Stimulated activated memory B cell treated with anti-CD40 and anti-IgM and Interleukin-4, amounts not matched to agents 10 μg/mL and 1 μg/mL and 100 μg/mL, for 72 hours (primary cell): Measurements from ENCODE around the gene GMDS.
A peak's percentile ranks its signal among the peaks of the same experiment; 100 is the strongest.

ENCODE experiments used
- ATAC-seq: fragments of 150-1000 bp; cut with Tn5 transposase; 2 replicates; pipeline ENCODE4 v1.10.0; 2021
- H3K27ac Mint-ChIP-seq: one replicate; pipeline ENCODE4 v1.8.0; 2022; ENCODE audit warnings: mild to moderate bottlenecking, mixed read lengths
- H3K27me3 Mint-ChIP-seq: one replicate; pipeline ENCODE4 v1.8.0; 2022; ENCODE audit warnings: mixed read lengths
- H3K36me3 Mint-ChIP-seq: one replicate; pipeline ENCODE4 v1.8.0; 2022; ENCODE audit warnings: mixed read lengths
- H3K4me1 Mint-ChIP-seq: one replicate; pipeline ENCODE4 v1.8.0; 2022; ENCODE audit warnings: mixed read lengths
- H3K4me3 Mint-ChIP-seq: one replicate; pipeline ENCODE4 v1.8.0; 2022; ENCODE audit warnings: mild to moderate bottlenecking, moderate library complexity, mixed read lengths
- H3K9me3 Mint-ChIP-seq: one replicate; pipeline ENCODE4 v1.8.0; 2022; ENCODE audit warnings: mixed read lengths

GMDS gene

DNA sequence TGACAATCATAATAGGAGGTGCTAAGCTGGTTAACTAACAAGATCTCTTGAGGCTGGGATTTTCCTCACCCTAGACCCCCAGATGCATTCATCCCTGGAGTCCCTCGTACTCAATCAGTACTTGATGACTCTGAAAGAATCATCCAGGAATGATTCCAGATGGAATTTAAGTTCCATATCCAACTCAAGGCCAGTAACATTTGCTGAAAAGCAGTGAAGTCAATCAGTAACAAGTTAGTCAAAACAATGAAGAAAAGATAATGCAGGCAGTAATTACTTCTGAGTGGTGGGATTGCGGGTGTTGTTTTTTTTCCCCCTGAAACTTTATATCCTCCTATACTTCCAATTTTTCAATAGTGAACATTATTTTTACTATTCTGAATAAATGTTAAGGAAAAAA is 18.6 kb downstream of the GMDS start:
- Mint-ChIP-seq H3K4me1 (peaks cover 45% of the 10 kb centered on the region), H3K27me3 (no peaks in the 10 kb centered on the region), H3K36me3 (no peaks in the 10 kb centered on the region), H3K27ac (no peak overlapping the region), H3K4me3 (no peak overlapping the region), H3K9me3 (no peaks in the 10 kb centered on the region)
- no peak for ATAC-seq

DNA sequence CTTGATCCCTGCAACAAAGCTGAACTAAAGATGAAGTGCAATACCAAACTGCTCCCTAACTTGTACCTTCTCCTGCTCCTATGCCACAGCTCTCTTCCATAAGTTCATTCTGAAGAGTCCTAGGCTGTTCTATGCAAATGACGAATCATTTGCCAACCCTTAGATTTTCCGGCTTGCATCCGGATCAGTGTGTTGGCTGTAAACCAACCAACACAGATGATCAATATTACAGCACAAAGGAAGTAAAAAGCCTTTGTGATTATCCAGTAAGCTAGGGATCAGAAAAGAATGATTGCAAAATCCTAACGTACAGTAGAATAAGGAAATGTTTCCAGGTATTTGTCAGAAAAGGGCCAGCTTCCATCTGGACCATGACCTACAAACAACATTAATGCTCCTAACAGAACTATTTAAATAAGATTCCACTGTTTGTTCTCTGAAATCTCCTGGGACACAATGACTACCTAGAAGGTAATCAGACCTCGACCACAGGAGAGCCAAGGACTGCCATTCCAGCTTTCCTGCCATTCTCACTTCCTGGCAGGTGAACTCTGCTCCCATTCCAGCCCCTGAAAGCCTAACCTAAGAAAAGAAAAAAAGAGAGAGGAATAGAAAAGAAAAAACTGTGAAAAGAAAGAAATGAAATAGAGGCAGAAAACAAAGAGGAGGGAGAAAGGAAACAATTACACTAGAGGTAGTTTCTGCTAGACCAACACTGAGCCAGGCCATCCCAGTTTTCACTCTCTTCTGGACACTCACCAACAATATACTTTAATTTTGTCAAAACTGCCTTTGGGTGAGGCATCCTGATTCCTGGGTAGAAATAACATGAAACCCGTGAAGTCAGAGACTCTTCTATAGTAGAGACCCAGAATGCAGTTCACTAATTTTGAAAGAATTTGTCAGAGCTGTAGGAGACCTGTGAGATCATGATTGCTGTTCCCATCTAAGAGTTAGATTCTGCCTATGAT is 19.7 kb downstream of the GMDS start:
- Mint-ChIP-seq H3K9me3 (no peaks in the 10 kb centered on the region), H3K36me3 (no peaks in the 10 kb centered on the region), H3K4me1 (peaks cover 42% of the 10 kb centered on the region), H3K4me3 (no peak overlapping the region), H3K27me3 (no peaks in the 10 kb centered on the region), H3K27ac (no peak overlapping the region)
- ATAC-seq = no peak

DNA sequence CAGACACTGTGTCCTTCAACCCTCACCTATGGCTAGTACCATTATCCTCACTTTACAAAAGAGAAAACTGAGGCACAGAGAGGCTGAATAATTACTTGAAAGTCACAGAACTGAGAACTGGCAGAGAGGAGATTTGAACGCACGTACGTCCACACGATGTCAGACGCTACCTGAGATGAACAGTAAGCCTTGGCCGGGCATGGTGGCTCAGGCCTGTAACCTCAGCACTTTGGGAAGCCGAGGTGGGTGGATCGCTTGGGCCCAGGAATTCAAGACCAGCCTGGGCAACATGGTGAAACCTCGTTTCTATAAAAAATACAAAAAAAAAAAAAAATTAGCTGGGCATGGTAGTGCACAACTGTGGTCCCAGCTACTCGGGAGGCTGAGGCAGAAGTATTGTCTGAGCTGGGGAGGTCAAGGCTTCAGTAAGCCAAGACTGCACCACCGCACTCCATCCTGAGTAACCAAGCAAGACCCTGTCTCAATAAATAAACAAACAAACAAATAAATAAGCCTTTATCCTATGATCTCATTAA is 20.5 kb downstream of the GMDS start:
- H3K36me3 Mint-ChIP-seq = no peaks in the 10 kb centered on the region
- peaks cover 34% of the 10 kb centered on the region for H3K4me1 Mint-ChIP-seq
- no peaks in the 10 kb centered on the region for H3K27me3 Mint-ChIP-seq
- no peaks in the 10 kb centered on the region for H3K9me3 Mint-ChIP-seq
- no peak overlapping the region for H3K27ac Mint-ChIP-seq
- no peak for ATAC-seq
- H3K4me3 Mint-ChIP-seq = no peak overlapping the region

DNA sequence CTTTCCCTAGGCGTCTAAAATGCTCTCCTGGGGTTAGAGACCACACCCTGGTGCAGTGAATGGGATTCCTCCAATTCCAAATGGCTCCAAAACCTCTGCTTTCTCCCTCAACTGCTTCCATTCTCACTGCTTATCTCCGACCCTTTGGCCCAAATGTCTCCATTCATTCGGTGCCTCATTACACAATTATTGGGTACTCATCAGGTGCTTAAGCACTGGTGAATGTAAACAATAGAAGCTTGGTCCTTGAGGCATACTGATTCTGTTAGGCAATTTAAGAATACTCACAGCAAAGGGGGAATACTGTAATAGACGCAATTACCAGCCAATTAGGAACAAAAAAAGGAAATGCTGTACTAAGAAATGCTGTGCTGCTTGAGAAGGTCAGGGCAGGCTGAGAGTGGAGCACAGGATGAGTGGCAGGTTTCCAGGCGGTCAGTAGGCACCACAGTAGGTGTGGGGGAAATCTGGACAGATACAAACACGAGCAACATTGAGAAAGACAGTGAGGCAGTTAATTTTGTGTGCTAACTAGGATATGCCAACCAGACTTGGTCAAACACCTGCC is 23.0 kb downstream of the GMDS start:
- peaks cover 29% of the 10 kb centered on the region for H3K4me1 Mint-ChIP-seq
- peak overlapping the region; percentile 80 for H3K4me3 Mint-ChIP-seq
- no peaks in the 10 kb centered on the region for H3K9me3 Mint-ChIP-seq
- no peaks in the 10 kb centered on the region for H3K36me3 Mint-ChIP-seq
- no peaks in the 10 kb centered on the region for H3K27me3 Mint-ChIP-seq
- ATAC-seq = no peak
- peak overlapping the region; percentile 84 for H3K27ac Mint-ChIP-seq

DNA sequence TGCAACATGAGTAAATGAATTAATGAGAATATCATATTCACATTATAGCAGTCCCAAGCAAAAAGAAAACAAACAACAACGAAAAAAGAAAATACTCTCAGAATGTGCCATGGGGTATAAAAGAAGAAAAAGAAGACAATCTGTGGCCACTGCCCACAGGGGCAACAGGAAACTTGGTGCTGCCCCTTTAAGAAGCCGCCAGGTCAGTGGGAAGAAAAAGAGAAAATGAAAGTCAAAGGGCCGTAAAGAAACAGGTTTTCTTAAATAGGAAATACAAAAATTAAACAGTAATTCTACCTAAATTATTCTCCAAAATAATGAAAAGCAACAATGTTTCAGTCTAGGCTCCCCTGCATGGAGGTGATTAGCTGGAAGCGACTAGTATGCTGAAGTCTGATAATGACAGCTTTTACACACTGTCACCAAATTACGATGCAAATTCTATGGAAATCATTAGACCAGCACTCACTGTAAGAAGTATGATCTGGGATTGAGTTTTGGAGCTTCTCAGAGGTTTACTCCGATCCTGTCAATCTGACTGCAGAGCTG is 23.6 kb downstream of the GMDS start:
- Mint-ChIP-seq H3K9me3 (no peaks in the 10 kb centered on the region), H3K36me3 (no peaks in the 10 kb centered on the region), H3K27me3 (no peaks in the 10 kb centered on the region), H3K4me3 (peak overlapping the region; percentile 80), H3K27ac (peak overlapping the region; percentile 84), H3K4me1 (peaks cover 26% of the 10 kb centered on the region)
- peak; percentile 16 for ATAC-seq

DNA sequence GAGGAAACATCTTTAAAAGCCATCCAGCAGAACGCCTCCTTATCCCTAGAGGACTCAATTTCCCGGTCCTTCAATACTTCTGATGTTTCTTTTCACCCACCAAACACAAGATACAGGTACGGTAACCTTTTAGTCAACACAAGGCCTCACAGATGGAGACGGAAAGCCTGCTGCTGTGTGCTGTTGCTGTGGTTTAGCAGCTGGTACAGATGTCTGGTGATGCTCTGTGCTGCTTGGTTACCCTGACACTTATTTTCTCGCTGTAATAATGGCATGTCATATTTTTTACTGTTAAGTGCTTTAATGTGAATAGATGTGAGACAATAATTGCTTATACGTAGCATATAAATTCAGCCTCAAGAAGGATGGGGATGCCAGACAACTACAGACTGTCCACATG is 25.3 kb downstream of the GMDS start:
- Mint-ChIP-seq H3K27ac (no peak overlapping the region), H3K4me1 (peaks cover 26% of the 10 kb centered on the region), H3K27me3 (no peaks in the 10 kb centered on the region), H3K4me3 (no peak overlapping the region), H3K36me3 (peaks cover 1% of the 10 kb centered on the region), H3K9me3 (no peaks in the 10 kb centered on the region)
- no peak for ATAC-seq

DNA sequence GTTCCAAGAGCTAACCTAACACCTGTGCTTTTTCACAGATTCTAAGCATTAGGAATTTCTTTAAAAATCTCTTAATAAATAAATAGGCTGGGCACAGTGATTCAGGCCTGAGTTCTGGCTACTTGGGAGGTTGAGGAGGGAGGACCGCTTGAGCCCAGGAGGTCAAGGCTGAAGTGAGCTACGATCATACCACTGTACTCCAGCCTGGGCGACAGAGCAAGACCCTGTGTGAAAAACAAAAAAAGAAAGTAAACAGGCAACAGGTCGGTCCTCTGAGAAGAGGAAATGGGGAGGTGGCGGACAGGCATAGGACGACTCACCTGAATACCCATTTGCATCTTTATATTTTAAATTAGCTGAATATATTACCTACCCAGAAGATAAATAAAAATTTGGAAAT is 26.5 kb downstream of the GMDS start:
- Mint-ChIP-seq H3K4me3 (no peak overlapping the region), H3K4me1 (peaks cover 25% of the 10 kb centered on the region), H3K27me3 (no peaks in the 10 kb centered on the region), H3K36me3 (peaks cover 6% of the 10 kb centered on the region), H3K27ac (no peak overlapping the region), H3K9me3 (no peaks in the 10 kb centered on the region)
- no peak for ATAC-seq

DNA sequence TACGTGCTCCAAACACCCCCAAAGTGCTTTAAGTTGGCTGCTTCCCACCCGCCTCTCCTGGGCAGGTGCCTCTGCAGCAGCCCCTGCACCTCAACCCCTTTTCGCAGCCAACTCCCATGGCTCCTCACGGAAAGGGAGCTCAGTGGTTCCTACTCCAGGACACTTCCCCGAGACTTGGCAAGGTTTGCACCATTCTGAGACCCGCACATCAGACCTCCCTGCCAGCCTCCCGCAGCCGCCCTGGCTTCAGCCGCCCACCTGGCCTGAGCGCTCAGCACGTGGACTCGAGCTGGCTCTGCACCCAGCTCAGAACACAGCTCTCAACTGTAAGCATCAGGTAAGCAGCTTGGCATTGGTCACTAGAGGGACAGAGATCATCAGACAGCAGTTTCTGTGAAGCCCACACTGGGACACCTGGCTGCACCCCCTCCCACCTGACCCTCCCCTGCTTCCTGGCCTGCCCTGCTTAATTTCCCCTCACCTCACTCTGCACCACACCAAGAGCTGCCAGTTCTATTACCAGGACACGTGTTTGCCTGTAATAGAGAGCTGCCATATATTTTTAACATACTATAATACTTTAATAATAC is 28.5 kb downstream of the GMDS start:
- H3K4me1 Mint-ChIP-seq = peaks cover 6% of the 10 kb centered on the region

DNA sequence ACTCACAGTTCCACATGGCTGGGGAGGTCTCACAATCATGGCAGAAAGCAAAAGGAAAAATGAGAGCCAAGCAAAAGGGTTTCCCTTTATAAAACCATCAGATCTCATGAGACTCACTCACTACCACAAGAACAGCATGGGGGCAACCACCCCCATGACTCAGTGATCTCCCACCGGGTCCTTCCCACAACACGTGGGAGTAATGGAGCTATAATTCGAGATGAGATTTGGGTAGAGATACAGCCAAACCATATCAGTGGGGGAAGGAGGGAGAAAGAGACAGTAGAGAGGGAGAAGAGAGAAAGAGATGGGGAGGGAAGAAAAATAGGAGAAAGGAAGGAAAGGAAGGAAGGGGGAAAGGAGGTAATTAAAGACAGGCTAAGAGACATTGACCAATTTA is 30.1 kb downstream of the GMDS start:
- Mint-ChIP-seq H3K4me1 (no peaks in the 10 kb centered on the region), H3K9me3 (no peaks in the 10 kb centered on the region), H3K36me3 (peaks cover 6% of the 10 kb centered on the region), H3K27ac (no peak overlapping the region), H3K4me3 (no peak overlapping the region), H3K27me3 (no peaks in the 10 kb centered on the region)
- ATAC-seq = no peak

More for the DNA sequence above, 28.5 kb downstream of the GMDS start:
- H3K9me3 Mint-ChIP-seq = no peaks in the 10 kb centered on the region
- peaks cover 6% of the 10 kb centered on the region for H3K36me3 Mint-ChIP-seq
- no peak for ATAC-seq
- no peaks in the 10 kb centered on the region for H3K27me3 Mint-ChIP-seq
- no peak overlapping the region for H3K4me3 Mint-ChIP-seq
- no peak overlapping the region for H3K27ac Mint-ChIP-seq

DNA sequence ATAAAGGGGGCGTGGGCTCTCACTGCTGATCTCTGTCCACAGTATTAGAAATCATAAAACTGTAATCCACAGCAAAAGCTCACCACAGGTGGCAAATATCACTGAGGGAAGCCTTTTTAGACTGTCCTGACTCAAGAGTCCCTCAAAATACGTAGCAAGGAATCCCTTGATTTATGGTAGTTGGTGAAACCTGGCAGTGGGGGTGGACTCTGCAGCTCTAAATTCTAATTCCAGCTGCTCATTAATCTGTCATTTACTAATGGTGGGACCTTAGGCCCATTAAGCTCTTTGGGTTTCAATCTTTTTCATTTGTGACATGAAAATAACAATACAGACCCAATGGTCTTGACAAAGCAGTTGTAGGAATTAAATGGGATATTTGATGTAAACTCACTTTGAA is 32.3 kb downstream of the GMDS start:
- Mint-ChIP-seq H3K9me3 (no peaks in the 10 kb centered on the region), H3K4me1 (no peaks in the 10 kb centered on the region), H3K36me3 (peaks cover 6% of the 10 kb centered on the region), H3K27ac (no peak overlapping the region), H3K4me3 (no peak overlapping the region), H3K27me3 (no peaks in the 10 kb centered on the region)
- ATAC-seq = no peak

DNA sequence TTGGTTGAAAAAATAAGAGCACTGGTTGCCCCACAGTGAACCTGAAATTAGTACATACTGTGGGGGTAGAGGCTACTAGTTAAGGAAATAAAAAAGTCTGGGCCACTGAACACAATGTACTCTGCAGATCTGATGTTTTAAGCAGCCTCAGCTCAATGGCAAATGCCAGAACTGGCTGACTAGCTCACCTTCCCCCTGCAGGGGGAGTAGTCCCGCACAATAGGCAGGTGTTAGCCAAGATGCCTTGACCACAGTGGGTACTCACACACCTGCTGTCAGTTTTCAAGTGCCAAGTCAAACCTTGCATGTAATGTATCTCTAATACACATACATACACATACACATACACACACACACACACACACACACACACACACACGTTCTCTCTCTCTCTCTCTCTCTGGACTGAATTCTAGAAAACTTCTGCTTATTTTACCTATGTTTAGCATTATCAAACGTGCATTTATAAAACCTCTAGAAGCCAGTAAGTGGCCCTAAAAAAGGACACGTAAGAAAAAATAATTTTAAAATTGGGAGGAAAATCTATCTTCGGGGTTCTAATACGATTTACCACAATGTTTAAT is 36.1 kb downstream of the GMDS start:
- Mint-ChIP-seq H3K27ac (no peak overlapping the region), H3K4me1 (no peaks in the 10 kb centered on the region), H3K9me3 (no peaks in the 10 kb centered on the region), H3K4me3 (no peak overlapping the region), H3K27me3 (no peaks in the 10 kb centered on the region), H3K36me3 (no peaks in the 10 kb centered on the region)
- peak; percentile 70 for ATAC-seq

DNA sequence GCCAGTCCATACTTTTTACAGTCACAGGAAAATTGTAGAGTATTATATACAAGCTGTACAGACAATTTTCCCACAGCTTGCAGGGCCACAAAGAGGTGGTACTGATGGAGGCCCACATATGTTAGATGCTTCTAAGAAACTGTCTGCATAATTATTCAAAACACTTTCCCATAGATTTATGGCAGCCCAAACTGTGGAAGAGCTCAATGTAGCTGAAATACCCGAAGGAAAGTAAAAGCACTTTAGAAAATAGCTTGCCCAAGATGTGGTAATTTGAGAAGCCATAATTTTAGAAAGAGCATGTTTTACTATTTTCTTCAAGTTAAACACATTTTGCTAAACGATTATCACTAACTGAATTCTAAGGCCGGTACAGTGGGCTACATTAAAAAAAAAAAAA is 36.9 kb downstream of the GMDS start:
- no peaks in the 10 kb centered on the region for H3K27me3 Mint-ChIP-seq
- H3K4me1 Mint-ChIP-seq = no peaks in the 10 kb centered on the region
- no peak overlapping the region for H3K27ac Mint-ChIP-seq
- no peak overlapping the region for H3K4me3 Mint-ChIP-seq
- no peaks in the 10 kb centered on the region for H3K36me3 Mint-ChIP-seq
- H3K9me3 Mint-ChIP-seq = no peaks in the 10 kb centered on the region
- ATAC-seq = no peak

DNA sequence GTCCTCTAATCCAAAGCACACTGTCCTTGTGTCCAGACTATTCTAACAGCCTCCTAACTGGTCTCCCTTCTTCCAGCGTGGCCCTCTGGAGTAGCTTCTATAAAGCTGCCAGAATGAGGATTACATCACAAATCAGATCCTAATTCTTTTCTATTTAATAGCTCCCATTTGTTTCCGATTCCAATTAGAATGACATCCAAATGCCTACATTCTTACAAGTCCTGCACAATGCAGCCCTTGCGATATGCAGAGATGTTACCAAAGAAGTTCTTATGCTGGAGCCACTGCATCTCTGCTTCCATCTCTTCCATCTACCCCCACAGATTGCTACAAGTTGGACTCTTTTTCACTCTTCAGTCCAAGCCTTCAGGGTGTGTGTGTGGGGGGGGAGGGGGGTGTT is 40.0 kb downstream of the GMDS start:
- Mint-ChIP-seq H3K36me3 (no peaks in the 10 kb centered on the region), H3K4me1 (no peaks in the 10 kb centered on the region), H3K27me3 (no peaks in the 10 kb centered on the region), H3K4me3 (no peak overlapping the region), H3K9me3 (no peaks in the 10 kb centered on the region), H3K27ac (no peak overlapping the region)
- no peak for ATAC-seq

DNA sequence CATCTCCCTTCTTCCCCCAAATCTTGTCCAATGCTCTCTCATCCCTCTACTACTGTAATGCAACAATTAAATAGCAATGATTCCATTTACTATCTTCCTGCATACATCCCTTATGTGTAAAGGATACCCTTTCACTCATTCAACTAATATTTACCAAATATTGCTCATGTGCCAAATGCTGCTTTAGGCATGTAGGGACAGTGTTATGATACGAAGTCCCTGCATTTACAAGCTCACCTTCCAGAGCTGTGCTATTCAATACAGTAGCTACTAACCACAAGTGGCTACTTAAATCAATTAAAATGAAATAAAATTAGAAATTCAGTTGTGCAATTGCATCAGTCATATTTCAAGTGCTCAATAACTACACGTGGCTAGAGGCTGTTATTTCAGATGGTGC is 41.1 kb downstream of the GMDS start:
- no peak overlapping the region for H3K4me3 Mint-ChIP-seq
- H3K4me1 Mint-ChIP-seq = no peaks in the 10 kb centered on the region
- H3K36me3 Mint-ChIP-seq = no peaks in the 10 kb centered on the region
- ATAC-seq = no peak
- no peaks in the 10 kb centered on the region for H3K9me3 Mint-ChIP-seq
- no peaks in the 10 kb centered on the region for H3K27me3 Mint-ChIP-seq
- H3K27ac Mint-ChIP-seq = no peak overlapping the region

DNA sequence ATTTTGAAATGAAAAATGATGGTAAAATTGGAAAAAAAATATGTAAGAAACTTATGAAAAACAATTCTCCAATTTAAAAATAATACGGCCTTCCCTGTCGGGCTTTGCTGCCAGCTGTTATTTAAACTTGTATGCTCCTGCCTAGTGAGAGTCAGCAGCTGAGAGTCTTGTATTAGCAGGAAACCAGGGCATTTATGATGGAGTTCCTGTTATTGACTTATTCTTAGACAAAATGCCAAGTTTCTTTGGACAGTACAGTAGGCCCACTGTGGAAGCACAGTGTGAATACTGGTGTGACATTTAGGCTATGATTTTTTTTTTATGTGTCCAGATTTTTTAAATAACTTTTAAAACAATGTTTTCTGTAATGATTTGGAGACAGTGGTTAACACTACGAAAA is 42.1 kb downstream of the GMDS start:
- no peak for ATAC-seq
- Mint-ChIP-seq H3K9me3 (no peaks in the 10 kb centered on the region), H3K27me3 (no peaks in the 10 kb centered on the region), H3K27ac (no peak overlapping the region), H3K4me1 (no peaks in the 10 kb centered on the region), H3K36me3 (no peaks in the 10 kb centered on the region), H3K4me3 (no peak overlapping the region)
